K562 (cell line): ENCODE measurements around the gene FRMPD1. TPM values are rescaled to one million over a fixed set of nuclear protein-coding genes. Genes with fewer than 3 reads are reported as not detected.

ENCODE experiments used
- ATAC-seq: fragments of 200-7000 bp; cut with Tn5 transposase; 3 replicates; pipeline ENCODE4 v1.9.1; 2020; ENCODE audit warnings: moderate library complexity
- BruUV-seq: library from RNA; stranded (reverse); fragments of 400-500 nt; replicated peaks from 2 replicates; lab custom pipeline; 2021; lab: Mats Ljungman, UMichigan
- CTCF ChIA-PET: fragments of 300-600 bp; formaldehyde crosslinking; extraction: SDS; loops from one replicate; lab custom pipeline; 2021; ENCODE audit warnings: low intra/inter-chr PET ratio; lab: Yijun Ruan, JAX
- POLR2A ChIA-PET: fragments of 300-600, 350-650 bp; sonication (Branson Sonifier 250); formaldehyde crosslinking; extraction: SDS; loops from one replicate; lab custom pipeline; 2021; ENCODE audit warnings: antibody characterized with exemption, inconsistent platforms; lab: Yijun Ruan, JAX
- DNase-seq, 4 experiments: peaks; one replicate each; pipeline versions ENCODE4 v3.0.0 to v3.0.0-alpha.2; 2011 to 2018; ENCODE audit warnings: low spot score in 3 of 4, mixed read lengths in 3 of 4; ENCODE audit errors: extremely low read depth in 1 of 4
- FAIRE-seq: peaks from 2 replicates; lab custom pipeline; 2011; peaks lifted over from hg19 to GRCh38; lab: Jason Lieb, UNC
- H2AFZ ChIP-seq: 2 replicates; pipeline ENCODE4 v1.6.0; 2011; ENCODE audit warnings: low read depth, low read length, control low read depth, inconsistent platforms
- H3K27ac ChIP-seq: fragments of 200-600 bp; 3 replicates; pipeline ENCODE4 v1.8.0; 2011; ENCODE audit warnings: low read depth, mild to moderate bottlenecking, control low read depth, inconsistent platforms, low read length, moderate library complexity, mixed read lengths; ENCODE audit errors: extremely low read depth
- H3K27me3 ChIP-seq, 2 experiments: fragments of 300-600 bp in 1 of 2; 2 replicates in 1 of 2; 3 replicates in 1 of 2; pipeline versions ENCODE4 v1.6.0 to v1.8.0; 2011; ENCODE audit warnings: inconsistent platforms in 2 of 2, low read length in 2 of 2, mild to moderate bottlenecking in 1 of 2, mixed read lengths in 1 of 2, moderate library complexity in 1 of 2; ENCODE audit not compliant: control insufficient read depth in 2 of 2, insufficient read depth in 2 of 2
- H3K36me3 ChIP-seq: fragments of 300-600 bp; 3 replicates; pipeline ENCODE4 v1.8.0; 2011; ENCODE audit warnings: mild to moderate bottlenecking, low read length, inconsistent platforms; ENCODE audit not compliant: control insufficient read depth, insufficient read depth
- H3K4me1 ChIP-seq, 2 experiments: fragments of 200-600 bp in 1 of 2; replicated peaks in 1 of 2; 2 replicates in 1 of 2; 3 replicates in 1 of 2; pipeline versions ENCODE4 v1.5.1 to v1.8.0; 2011; ENCODE audit warnings: inconsistent platforms in 2 of 2, low read length in 2 of 2, mild to moderate bottlenecking in 1 of 2, mixed read lengths in 1 of 2, moderate library complexity in 1 of 2; ENCODE audit not compliant: control insufficient read depth in 2 of 2, insufficient read depth in 2 of 2
- H3K4me2 ChIP-seq: 2 replicates; pipeline ENCODE4 v1.6.1; 2011; ENCODE audit warnings: low read length, control low read depth, inconsistent platforms, mixed read lengths; ENCODE audit not compliant: insufficient read depth
- H3K4me3 ChIP-seq: fragments of 200-600 bp; sonication (generic), shearing (Covaris generic); 2 replicates; pipeline ENCODE4 v1.5.1; 2016; ENCODE audit warnings: control low read depth, inconsistent platforms
- H3K79me2 ChIP-seq: fragments of 200-600 bp; 3 replicates; pipeline ENCODE4 v1.8.0; 2011; ENCODE audit warnings: low read length, inconsistent platforms; ENCODE audit not compliant: control insufficient read depth, insufficient read depth
- H3K9ac ChIP-seq, 2 experiments: 2 replicates each; pipeline versions ENCODE4 v1.6.0 to v1.6.1; 2011; ENCODE audit warnings: low read depth in 2 of 2, low read length in 2 of 2, control low read depth in 1 of 2, inconsistent platforms in 1 of 2, mild to moderate bottlenecking in 1 of 2, mixed read lengths in 1 of 2; ENCODE audit not compliant: insufficient read depth in 1 of 2
- H3K9me1 ChIP-seq: one replicate; pipeline ENCODE4 v1.6.0; 2011; ENCODE audit warnings: inconsistent platforms, mild to moderate bottlenecking, low read length, moderate library complexity; ENCODE audit not compliant: control insufficient read depth, insufficient read depth
- H3K9me3 ChIP-seq: replicated peaks from 2 replicates; pipeline ENCODE4 v1.5.1; 2011; ENCODE audit warnings: low read depth, low read length, inconsistent platforms; ENCODE audit not compliant: control insufficient read depth, insufficient read depth
- H4K20me1 ChIP-seq: replicated peaks from 2 replicates; pipeline ENCODE4 v1.6.1; 2011; ENCODE audit warnings: low read length, inconsistent platforms, mixed read lengths; ENCODE audit not compliant: control insufficient read depth, insufficient read depth
- ILF3 ChIP-seq: fragments of 450-650 bp; IDR thresholded peaks from 2 replicates; pipeline ENCODE4 v1.6.1; 2018; ENCODE audit warnings: antibody characterized with exemption, mild to moderate bottlenecking, moderate library complexity, borderline replicate concordance
- POLR2A ChIP-seq: fragments of 450-650 bp; conservative IDR thresholded peaks from 2 replicates; pipeline ENCODE4 v1.6.1; 2016
- POLR2AphosphoS5 ChIP-seq: IDR thresholded peaks from 2 replicates; pipeline ENCODE4 v1.6.1; 2011; ENCODE audit warnings: mild to moderate bottlenecking, low read depth, low read length, moderate library complexity; ENCODE audit not compliant: control insufficient read depth, insufficient read depth
- SIRT6 ChIP-seq: IDR thresholded peaks from one replicate; pipeline ENCODE4 v1.6.1; 2012; ENCODE audit warnings: low read depth, mild to moderate bottlenecking, control low read depth, inconsistent platforms, low read length, moderate library complexity
- TCF7 ChIP-seq: sonication (generic); IDR thresholded peaks from 2 replicates; pipeline ENCODE4 v1.6.1; 2016; ENCODE audit warnings: antibody characterized with exemption, borderline replicate concordance
- WGBS: fragments of 100-300 bp; shearing (Covaris generic); methylation state at CpG from one replicate; pipeline ENCODE4 v1.1.6; 2016; ENCODE audit warnings: low coverage, mixed read lengths; ENCODE audit not compliant: insufficient coverage; ENCODE audit errors: missing lambda C conversion rate; 5-methylcytosine and 5-hydroxymethylcytosine counted together
- in situ Hi-C: fragments of 300-500 bp; cut with MboI; formaldehyde crosslinking; loops from 4 replicates; pipeline ENCODE4 v1.15.0; 2018; ENCODE audit warnings: inconsistent platforms, mixed read lengths
- intact Hi-C: fragments of 100-400 bp; cut with micrococcal nuclease; formaldehyde crosslinking; loops from 2 replicates; pipeline ENCODE4 v1.14.2; 2022
- polyA plus RNA-seq, 8 experiments: library from polyadenylated mRNA; depleted of rRNA in 4 of 8; stranded (reverse) in 5 of 8; unstranded in 3 of 8; fragments of >200 nt; fragmentation: Nextera tagmentation in 2 of 8; fragmentation: Illumina TruSeq in 1 of 8; extraction: Ambion mirVana in 2 of 8; extraction: Trizol in 1 of 8; gene quantifications; 2 replicates each; pipeline versions ENCODE4 v1.2.1 to v1.2.3, GENCODE V29; 2011 to 2014; ENCODE audit warnings: inconsistent platforms in 1 of 8, missing spikeins in 1 of 8
- total RNA-seq, 7 experiments: library from RNA; depleted of rRNA in 6 of 7; stranded (reverse); fragments of >200 nt in 6 of 7; fragmentation: Illumina TruSeq in 2 of 7; extraction: Trizol in 2 of 7; gene quantifications; 2 replicates each; pipeline versions ENCODE4 v1.2.1 to v1.2.3, GENCODE V29; 2011 to 2021; ENCODE audit warnings: low replicate concordance in 1 of 7

Gene FRMPD1
- total and polyA plus RNA-seq, 9 of the 15 experiments (the other 6 are each of a cell fraction or from before 2014, with no cell fraction given), result not detected

- POLR2A ChIA-PET, result interaction anchor here (0.7 to 3.1 kb wide), 2 partner anchors 7 to 184 kb away, joined by 3 to 23 read pairs; partner anchors contain the start of genes EXOSC3 and TOMM5
- no peaks in the 10 kb centered on the region for H3K27me3 ChIP-seq
- no peak for TF ChIP-seq SIRT6
- TF ChIP-seq POLR2A, result 0 out of 2 replicates have a peak, but pooled peaks have one; percentile 15
- 0 out of 2 replicates have a peak, but pooled peaks have one; percentile 29 for TF ChIP-seq ILF3
- TF ChIP-seq, all 486 proteins: peak for 2
- in situ Hi-C loops (no loop called here), intact Hi-C loops (no loop called here)
- Histone ChIP-seq H3K4me1 (no peaks in the 10 kb centered on the region), H3K4me2 (no peak overlapping the region), H4K20me1 (no peaks in the 10 kb centered on the region), H3K36me3 (peaks cover 78% of the 10 kb centered on the region), H3K27ac (no peak overlapping the region), H3K4me3 (no peak overlapping the region), H2AFZ (no peak overlapping the region), H3K9me3 (no peaks in the 10 kb centered on the region), H3K9ac (no peak overlapping the region), H3K9me1 (no peaks in the 10 kb centered on the region), H3K79me2 (peaks cover 15% of the 10 kb centered on the region; the same call in 2 of the 3 replicates)
- BruUV-seq, result no TSS peak
- 89% methylated on average over 5 of the region's 5 CpGs for WGBS
- DNase-seq (no peak), FAIRE-seq (no peak), ATAC-seq (peak; percentile 18; the same call in 2 of the 3 replicates)
- CTCF ChIA-PET, result no interaction called here
Observed at GRCh38 chr9:37776328-37776727, 125.6 kb downstream of the FRMPD1 start.

- no TSS peak for BruUV-seq
- CTCF ChIA-PET, result no interaction called here
Observed at GRCh38 chr9:37778534-37778933, 127.8 kb downstream of the FRMPD1 start.

More at GRCh38 chr9:37778534-37778933, 127.8 kb downstream of the FRMPD1 start:
- H3K79me2 ChIP-seq, result peaks cover 37% of the 10 kb centered on the region
- peaks cover 86% of the 10 kb centered on the region for H3K36me3 ChIP-seq
- H3K9me3 ChIP-seq, result no peaks in the 10 kb centered on the region
- in situ Hi-C loops (no loop called here), intact Hi-C loops (no loop called here)
- H3K27ac ChIP-seq, result no peak overlapping the region
- H3K27me3 ChIP-seq, result no peaks in the 10 kb centered on the region
- POLR2A ChIA-PET, result interaction anchor here (3.3 kb wide), 1 partner anchor 9 kb away, joined by 15 read pairs; no protein-coding TSS in a partner anchor
- H4K20me1 ChIP-seq, result 0 out of 2 replicates have a peak, but pooled peaks cover 5% of the 10 kb centered on the region
- FAIRE-seq (no peak), ATAC-seq (no peak), DNase-seq (no peak)
- no peak overlapping the region for H2AFZ ChIP-seq
- H3K9me1 ChIP-seq, result peaks cover 3% of the 10 kb centered on the region
- 89% methylated on average over 2 of the region's 2 CpGs for WGBS
- H3K4me1 ChIP-seq, result peaks cover 0 to 9% of the 10 kb centered on the region in 2 experiments; a peak in 2 of 5 replicates
- H3K9ac ChIP-seq, result no peak overlapping the region
- H3K4me3 ChIP-seq, result no peak overlapping the region
- TF ChIP-seq POLR2AphosphoS5 (peak; percentile 39; the same call in 1 of the 2 replicates), TCF7 (no peak)
- TF ChIP-seq, all 486 proteins: peak for 1
- H3K4me2 ChIP-seq, result no peak overlapping the region
